ENCODE data around the gene SLC17A8. TPM values are rescaled to one million over a fixed set of nuclear protein-coding genes. Genes with fewer than 3 reads are reported as not detected.
"Not testable (repeated sequence)": the region's sequence is repeated elsewhere in the genome, so short reads cannot be mapped to it uniquely, and the experiment has no call there.

The SLC17A8 gene
- total RNA-seq, 1 experiment from 2014 or later = not detected

GRCh38 chr12:100339071-100339470 lies 17.8 kb upstream of the SLC17A8 start:
- Mint-ChIP-seq H3K4me3 (no peak overlapping the region), H3K27ac (peak overlapping the region in 1 of 3 experiments; percentile 51; a peak in 1 of 7 replicates), H3K9me3 (no peaks in the 10 kb centered on the region), H3K27me3 (ENCODE audit: low read depth) (no peaks in the 10 kb centered on the region), H3K4me1 (peaks cover 6 to 8% of the 10 kb centered on the region in 2 experiments; a peak in 3 of 4 replicates), H3K36me3 (ENCODE audit: insufficient read depth in 1 of 3, low read depth in 3 of 3) (peaks cover 8 to 40% (median 30%) of the 10 kb centered on the region in 3 experiments; a peak in 5 of 7 replicates)
- no peak overlapping the region for H3K4ac ChIP-seq (ENCODE audit: low read depth, low read length)
- no peak overlapping the region for H2BK5ac ChIP-seq (ENCODE audit: insufficient read length, low read length)
- no peak overlapping the region for H2BK15ac ChIP-seq (ENCODE audit: low read depth, low read length)
- H3K9ac ChIP-seq (ENCODE audit: extremely low read depth, insufficient read length, low read length) = no peak overlapping the region
- no peaks in the 10 kb centered on the region for H3K79me1 ChIP-seq (ENCODE audit: insufficient read depth, low read depth, low read length, poor library complexity, severe bottlenecking)
- H3K27me3 ChIP-seq (ENCODE audit: insufficient read depth, low read length) = no peaks in the 10 kb centered on the region
- H4K5ac ChIP-seq (ENCODE audit: insufficient read length, low read depth, low read length) = no peak overlapping the region
- no peak overlapping the region for H4K91ac ChIP-seq (ENCODE audit: insufficient read length, low read depth, low read length)
- no peak overlapping the region for H3K4me2 ChIP-seq (ENCODE audit: insufficient read depth, insufficient read length, low read length)
- H3K14ac ChIP-seq (ENCODE audit: insufficient read depth, low read length) = no peak overlapping the region
- H3K23me2 ChIP-seq (ENCODE audit: insufficient read length, low read depth, low read length, poor library complexity, severe bottlenecking) = no peaks in the 10 kb centered on the region
- no peak for TF ChIP-seq CTCF (conservative IDR thresholded peaks at IDR 0.05)
- no peak overlapping the region for H3K27ac ChIP-seq (ENCODE audit: insufficient read length, low read depth, low read length)
- no peak overlapping the region for H2BK20ac ChIP-seq (ENCODE audit: low read depth, low read length, poor library complexity, severe bottlenecking)
- H2BK120ac ChIP-seq (ENCODE audit: low read depth, low read length, poor library complexity, severe bottlenecking) = no peak overlapping the region
- no peaks in the 10 kb centered on the region for H3K4me1 ChIP-seq (ENCODE audit: insufficient read depth, low read length)
- no peak overlapping the region for H4K8ac ChIP-seq (replicated peaks; ENCODE audit: insufficient read length, low read depth, low read length)
- no peak overlapping the region for H3T11ph ChIP-seq (ENCODE audit: low read length)
- no peak overlapping the region for H3K18ac ChIP-seq (ENCODE audit: insufficient read length, low read depth, low read length)
- H3K9me3 ChIP-seq (ENCODE audit: control insufficient read depth, low read depth, low read length) = no peaks in the 10 kb centered on the region
- no peaks in the 10 kb centered on the region for H4K20me1 ChIP-seq (ENCODE audit: control insufficient read depth, insufficient read depth, insufficient read length)
- H3K23ac ChIP-seq (ENCODE audit: insufficient read length, low read depth, low read length) = no peak overlapping the region
- H2AFZ ChIP-seq (ENCODE audit: low read length) = no peak overlapping the region
- no peak overlapping the region for H2AK5ac ChIP-seq (ENCODE audit: insufficient read length, low read length)
- no peak overlapping the region for H3K56ac ChIP-seq (ENCODE audit: insufficient read length, low read depth, low read length)
- no peak overlapping the region for H2BK12ac ChIP-seq (ENCODE audit: insufficient read length, low read depth, low read length)
- DNase-seq = no peak
- H3K79me2 ChIP-seq (ENCODE audit: insufficient read depth, low read length) = no peaks in the 10 kb centered on the region

- not testable (repeated sequence) for H2BK20ac ChIP-seq (ENCODE audit: low read depth, low read length, poor library complexity, severe bottlenecking); H3K4me1 ChIP-seq (ENCODE audit: insufficient read depth, low read length); H3K23ac ChIP-seq (ENCODE audit: insufficient read length, low read depth, low read length); H3K27ac Mint-ChIP-seq; H3K4me1 Mint-ChIP-seq; H3K27me3 Mint-ChIP-seq (ENCODE audit: low read depth); H2BK120ac ChIP-seq (ENCODE audit: low read depth, low read length, poor library complexity, severe bottlenecking); DNase-seq; H3K9me3 Mint-ChIP-seq; H2BK12ac ChIP-seq (ENCODE audit: insufficient read length, low read depth, low read length); H2AK5ac ChIP-seq (ENCODE audit: insufficient read length, low read length); H4K8ac ChIP-seq (replicated peaks; ENCODE audit: insufficient read length, low read depth, low read length); H3K9ac ChIP-seq (ENCODE audit: extremely low read depth, insufficient read length, low read length); H3K9me3 ChIP-seq (ENCODE audit: control insufficient read depth, low read depth, low read length); H2BK15ac ChIP-seq (ENCODE audit: low read depth, low read length); H3K79me1 ChIP-seq (ENCODE audit: insufficient read depth, low read depth, low read length, poor library complexity, severe bottlenecking); H3K79me2 ChIP-seq (ENCODE audit: insufficient read depth, low read length); H3K4ac ChIP-seq (ENCODE audit: low read depth, low read length); H3K23me2 ChIP-seq (ENCODE audit: insufficient read length, low read depth, low read length, poor library complexity, severe bottlenecking); H3K56ac ChIP-seq (ENCODE audit: insufficient read length, low read depth, low read length); H4K91ac ChIP-seq (ENCODE audit: insufficient read length, low read depth, low read length); H4K20me1 ChIP-seq (ENCODE audit: control insufficient read depth, insufficient read depth, insufficient read length); H3K27ac ChIP-seq (ENCODE audit: insufficient read length, low read depth, low read length); H4K5ac ChIP-seq (ENCODE audit: insufficient read length, low read depth, low read length); H2AFZ ChIP-seq (ENCODE audit: low read length); H3K4me3 Mint-ChIP-seq; H2BK5ac ChIP-seq (ENCODE audit: insufficient read length, low read length); H3K4me2 ChIP-seq (ENCODE audit: insufficient read depth, insufficient read length, low read length); H3T11ph ChIP-seq (ENCODE audit: low read length); H3K27me3 ChIP-seq (ENCODE audit: insufficient read depth, low read length); H3K18ac ChIP-seq (ENCODE audit: insufficient read length, low read depth, low read length); H3K14ac ChIP-seq (ENCODE audit: insufficient read depth, low read length)
- WGBS (ENCODE audit: extremely low coverage, insufficient read length, low lambda C conversion rate) = no CpG with 5 or more reads among the region's 2 CpGs
- peaks cover 4 to 20% (median 16%) of the 10 kb centered on the region in 3 experiments; a peak in 5 of 7 replicates for H3K36me3 Mint-ChIP-seq (ENCODE audit: insufficient read depth in 1 of 3, low read depth in 3 of 3)
Measured at GRCh38 chr12:100342897-100343296, 14.0 kb upstream of the SLC17A8 start.
